Rectal smooth muscle tissue (tissue), 1 donor: ENCODE results near the gene SMURF1.

Source experiments
- H3K27ac ChIP-seq: one replicate; pipeline ENCODE4 v1.7.0; 2013; ENCODE audit warnings: low read depth, low read length, inconsistent platforms
- H3K27me3 ChIP-seq: one replicate; pipeline ENCODE4 v1.7.0; 2013; ENCODE audit warnings: low read length; ENCODE audit not compliant: control insufficient read depth, insufficient read depth
- H3K36me3 ChIP-seq: one replicate; pipeline ENCODE4 v1.7.0; 2013; ENCODE audit warnings: low read length; ENCODE audit not compliant: control insufficient read depth, insufficient read depth
- H3K4me1 ChIP-seq: one replicate; pipeline ENCODE4 v1.7.0; 2013; ENCODE audit warnings: low read length; ENCODE audit not compliant: control insufficient read depth, insufficient read depth
- H3K4me3 ChIP-seq: one replicate; pipeline ENCODE4 v1.7.0; 2013; ENCODE audit warnings: low read length
- H3K9ac ChIP-seq: one replicate; pipeline ENCODE4 v1.7.0; 2013; ENCODE audit warnings: low read length

SMURF1 gene

DNA sequence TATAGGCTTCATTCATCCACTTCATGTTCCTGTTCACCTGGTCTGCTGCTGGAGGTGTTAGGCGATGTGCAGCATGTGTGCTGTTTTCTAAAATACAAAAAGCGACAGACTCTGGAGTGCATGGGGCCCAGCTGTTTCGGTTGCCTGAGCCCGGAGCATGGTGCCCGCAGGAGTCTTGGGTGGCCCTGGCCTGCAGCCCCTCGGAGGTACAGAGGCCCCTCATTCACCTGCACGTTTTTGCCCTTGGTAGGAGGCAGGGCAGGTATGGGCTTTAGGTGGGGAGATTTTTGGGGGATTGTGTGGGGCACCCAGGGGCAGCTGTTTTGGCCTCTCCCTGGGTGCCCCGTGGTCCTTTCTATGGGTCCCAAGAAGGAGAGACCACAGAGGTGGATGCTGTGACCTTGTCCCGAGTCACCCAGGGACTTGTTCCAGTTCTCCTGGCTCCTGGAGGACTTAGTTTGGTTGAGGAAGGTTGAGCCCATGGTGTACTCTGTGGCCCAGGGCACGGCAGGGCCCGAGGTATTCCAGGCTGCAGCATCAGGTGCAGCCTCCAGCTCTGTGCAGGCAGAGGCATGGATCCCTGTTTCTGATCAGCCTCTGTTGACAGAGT is 134.9 kb downstream of the SMURF1 start:
- H3K27me3 ChIP-seq: no peaks in the 10 kb centered on the region
- H3K4me3 ChIP-seq: no peak overlapping the region
- no peak overlapping the region for H3K9ac ChIP-seq
- H3K36me3 ChIP-seq: peaks cover 44% of the 10 kb centered on the region
- no peak overlapping the region for H3K27ac ChIP-seq
- no peaks in the 10 kb centered on the region for H3K4me1 ChIP-seq

DNA sequence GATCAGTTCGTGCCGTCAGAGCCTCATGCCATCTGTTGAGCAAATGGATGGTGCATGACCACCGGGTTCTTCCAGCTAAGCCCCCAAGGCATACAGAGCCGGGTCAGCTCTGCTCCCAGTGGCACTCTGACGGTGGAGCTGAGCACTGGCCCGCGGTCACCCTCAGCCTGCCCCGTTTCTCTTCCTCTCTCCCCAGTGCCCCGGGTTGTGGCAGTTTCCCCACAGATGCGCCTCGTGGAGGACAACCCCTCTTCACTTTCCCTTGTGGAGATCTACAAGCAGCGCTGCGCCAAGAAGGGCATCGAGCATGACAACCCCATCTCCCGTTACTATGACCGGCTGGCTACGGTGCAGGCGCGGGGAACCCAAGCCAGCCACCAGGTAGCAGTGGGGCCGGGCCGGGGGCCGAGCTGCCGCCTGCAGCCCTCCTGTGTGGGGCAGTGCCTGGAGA is 135.7 kb downstream of the SMURF1 start:
- H3K4me1 ChIP-seq: no peaks in the 10 kb centered on the region
- no peak overlapping the region for H3K9ac ChIP-seq
- H3K4me3 ChIP-seq: no peak overlapping the region
- no peaks in the 10 kb centered on the region for H3K27me3 ChIP-seq
- peaks cover 38% of the 10 kb centered on the region for H3K36me3 ChIP-seq
- H3K27ac ChIP-seq: no peak overlapping the region

DNA sequence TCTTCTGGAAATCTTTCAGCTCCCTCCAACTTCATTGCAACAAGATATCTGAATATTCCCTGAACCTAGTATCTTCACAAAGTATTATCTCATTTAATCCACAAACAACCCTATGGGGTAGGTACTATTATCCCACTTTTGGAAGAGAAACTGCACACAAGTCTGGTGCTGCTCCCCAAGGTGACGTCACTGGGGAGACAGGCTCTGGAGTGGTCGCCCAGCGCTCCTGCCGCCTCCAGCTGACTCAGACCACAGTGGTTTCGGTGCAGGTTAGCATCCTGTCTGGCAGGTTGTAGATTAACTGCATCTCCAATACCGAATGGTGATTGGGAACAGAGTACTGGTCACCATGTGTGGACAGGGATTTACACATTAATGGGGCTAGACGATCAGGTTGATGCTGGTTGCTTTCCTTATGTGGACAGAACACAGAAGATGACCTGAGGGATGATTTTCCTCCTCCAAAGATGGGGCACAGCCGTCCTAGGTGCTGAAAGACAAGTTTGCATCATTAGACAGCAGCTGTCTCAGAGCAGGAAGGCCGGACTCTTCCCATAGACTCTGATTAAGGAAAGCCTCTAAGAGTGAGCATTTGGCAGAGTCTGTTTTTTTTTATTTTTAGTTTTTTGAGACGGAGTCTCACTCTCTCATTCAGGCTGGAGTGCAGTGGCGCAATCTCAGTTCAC is 137.0 kb downstream of the SMURF1 start:
- Histone ChIP-seq H3K4me3 (no peak overlapping the region), H3K9ac (no peak overlapping the region), H3K27ac (no peak overlapping the region), H3K36me3 (peaks cover 33% of the 10 kb centered on the region), H3K4me1 (no peaks in the 10 kb centered on the region), H3K27me3 (no peaks in the 10 kb centered on the region)

DNA sequence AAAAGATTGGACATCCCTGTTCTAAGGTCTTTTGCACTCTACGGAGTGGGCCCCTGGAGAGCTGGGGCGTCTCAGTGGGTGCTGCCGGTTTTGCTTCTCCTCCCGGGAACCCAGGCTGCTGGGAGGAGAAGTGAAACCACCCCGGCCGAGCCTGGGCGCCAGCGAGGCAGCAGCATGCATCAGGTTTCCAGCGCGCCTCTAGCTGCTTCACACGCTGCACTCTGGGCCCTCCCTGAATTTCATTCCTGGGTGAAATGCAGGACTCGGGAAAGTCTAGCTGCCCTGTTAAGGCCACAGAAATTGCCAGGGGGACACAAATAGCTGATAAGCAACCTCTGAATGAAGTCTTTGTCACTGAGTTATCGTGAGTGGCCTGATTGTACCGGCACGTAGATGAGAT is 138.1 kb downstream of the SMURF1 start:
- H3K27ac ChIP-seq: no peak overlapping the region
- no peak overlapping the region for H3K9ac ChIP-seq
- no peak overlapping the region for H3K4me3 ChIP-seq
- no peaks in the 10 kb centered on the region for H3K4me1 ChIP-seq
- no peaks in the 10 kb centered on the region for H3K27me3 ChIP-seq
- peaks cover 28% of the 10 kb centered on the region for H3K36me3 ChIP-seq

DNA sequence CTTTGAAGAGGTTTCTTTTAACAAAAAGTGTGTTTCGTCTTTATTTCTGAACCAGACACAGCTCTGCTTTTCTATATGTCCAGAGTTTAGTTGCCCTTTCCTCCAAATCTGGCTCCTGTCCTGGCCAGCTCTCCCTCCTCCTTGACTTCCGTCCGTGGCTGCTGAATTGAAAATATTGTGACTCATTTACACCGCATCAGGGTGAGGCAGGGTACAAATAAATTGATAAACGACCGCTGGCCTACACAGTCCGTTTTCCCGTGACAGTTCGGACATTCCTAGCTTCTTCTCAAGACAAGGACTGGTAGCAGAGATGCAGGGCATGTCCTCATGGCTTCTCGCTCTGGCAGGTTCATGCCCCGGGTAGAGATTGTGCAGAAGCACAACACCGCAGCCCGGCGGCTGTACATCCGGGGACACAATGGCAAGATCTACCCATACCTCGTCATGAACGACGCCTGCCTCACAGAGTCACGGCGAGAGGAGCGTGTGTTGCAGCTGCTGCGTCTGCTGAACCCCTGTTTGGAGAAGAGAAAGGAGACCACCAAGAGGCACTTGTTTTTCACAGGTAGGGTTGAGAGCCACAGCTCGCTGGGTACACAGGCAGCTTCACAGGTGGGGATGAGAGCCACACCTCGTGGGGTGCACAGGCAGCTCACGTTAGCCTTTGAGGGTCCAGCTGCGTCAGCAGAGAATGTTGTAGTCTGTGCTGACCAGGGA is 139.0 kb downstream of the SMURF1 start:
- no peaks in the 10 kb centered on the region for H3K4me1 ChIP-seq
- H3K9ac ChIP-seq: no peak overlapping the region
- H3K27ac ChIP-seq: no peak overlapping the region
- no peaks in the 10 kb centered on the region for H3K27me3 ChIP-seq
- peaks cover 24% of the 10 kb centered on the region for H3K36me3 ChIP-seq
- H3K4me3 ChIP-seq: no peak overlapping the region

DNA sequence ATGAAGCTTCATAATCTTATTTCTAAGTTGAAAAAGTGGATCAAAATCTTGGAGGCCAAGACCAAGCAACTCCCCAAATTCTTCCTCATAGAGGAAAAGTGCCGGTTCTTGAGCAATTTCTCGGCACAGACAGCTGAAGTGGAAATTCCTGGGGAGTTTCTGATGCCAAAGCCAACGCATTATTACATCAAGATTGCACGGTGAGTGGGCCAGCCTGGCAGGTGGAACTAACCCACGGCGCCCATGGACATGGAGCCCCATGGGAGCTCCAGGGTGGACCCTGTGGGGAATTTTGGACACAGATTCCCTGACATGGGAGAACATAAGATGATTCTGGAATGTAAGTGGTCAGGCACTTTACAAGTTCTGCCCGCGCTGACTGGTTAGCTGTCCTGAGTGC is 139.7 kb downstream of the SMURF1 start:
- Histone ChIP-seq H3K27me3 (no peaks in the 10 kb centered on the region), H3K27ac (no peak overlapping the region), H3K9ac (no peak overlapping the region), H3K4me1 (no peaks in the 10 kb centered on the region), H3K36me3 (peaks cover 30% of the 10 kb centered on the region), H3K4me3 (no peak overlapping the region)

DNA sequence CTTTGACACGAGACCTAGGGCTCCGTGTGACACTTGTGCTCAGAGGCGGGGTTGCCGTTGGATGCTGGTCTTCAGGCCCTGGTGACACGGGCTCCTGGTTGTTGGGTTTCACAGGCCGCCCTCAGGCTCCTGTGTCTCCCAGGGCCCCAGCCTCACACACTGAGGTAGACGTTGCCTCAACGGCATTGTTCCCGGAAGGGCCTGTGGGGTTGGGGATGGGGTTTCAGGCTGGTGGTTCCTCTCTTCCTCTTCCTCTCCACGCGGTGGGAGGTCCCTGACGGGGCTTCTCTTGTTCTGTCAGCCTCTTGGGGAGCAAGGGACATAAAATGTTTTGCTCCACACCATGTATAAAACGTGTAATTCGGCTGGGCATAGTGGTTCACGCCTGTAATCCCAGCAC is 140.5 kb downstream of the SMURF1 start:
- Histone ChIP-seq H3K4me3 (no peak overlapping the region), H3K27me3 (no peaks in the 10 kb centered on the region), H3K9ac (no peak overlapping the region), H3K27ac (no peak overlapping the region), H3K4me1 (no peaks in the 10 kb centered on the region), H3K36me3 (peaks cover 31% of the 10 kb centered on the region)

DNA sequence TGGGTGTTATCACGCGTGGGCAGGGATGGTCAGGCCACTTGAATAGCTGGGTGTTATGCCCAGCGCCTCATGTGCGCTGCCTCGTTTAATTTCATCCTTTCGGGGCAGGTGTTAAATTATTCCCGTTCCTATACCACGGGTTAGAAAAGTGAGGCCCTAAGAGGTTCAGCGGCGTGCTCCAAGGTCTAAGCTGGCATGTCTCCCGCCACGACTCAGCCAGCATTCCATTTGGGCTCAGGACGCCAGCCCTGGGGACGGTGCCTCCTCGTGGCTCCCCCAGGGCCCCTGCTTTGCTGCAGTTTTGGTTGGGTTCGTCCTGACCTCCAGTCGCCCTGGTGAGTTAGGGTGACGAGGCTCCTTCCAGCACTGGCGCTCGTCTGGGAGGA is 141.1 kb downstream of the SMURF1 start:
- Histone ChIP-seq H3K27ac (no peak overlapping the region), H3K9ac (no peak overlapping the region), H3K36me3 (peaks cover 31% of the 10 kb centered on the region)

DNA sequence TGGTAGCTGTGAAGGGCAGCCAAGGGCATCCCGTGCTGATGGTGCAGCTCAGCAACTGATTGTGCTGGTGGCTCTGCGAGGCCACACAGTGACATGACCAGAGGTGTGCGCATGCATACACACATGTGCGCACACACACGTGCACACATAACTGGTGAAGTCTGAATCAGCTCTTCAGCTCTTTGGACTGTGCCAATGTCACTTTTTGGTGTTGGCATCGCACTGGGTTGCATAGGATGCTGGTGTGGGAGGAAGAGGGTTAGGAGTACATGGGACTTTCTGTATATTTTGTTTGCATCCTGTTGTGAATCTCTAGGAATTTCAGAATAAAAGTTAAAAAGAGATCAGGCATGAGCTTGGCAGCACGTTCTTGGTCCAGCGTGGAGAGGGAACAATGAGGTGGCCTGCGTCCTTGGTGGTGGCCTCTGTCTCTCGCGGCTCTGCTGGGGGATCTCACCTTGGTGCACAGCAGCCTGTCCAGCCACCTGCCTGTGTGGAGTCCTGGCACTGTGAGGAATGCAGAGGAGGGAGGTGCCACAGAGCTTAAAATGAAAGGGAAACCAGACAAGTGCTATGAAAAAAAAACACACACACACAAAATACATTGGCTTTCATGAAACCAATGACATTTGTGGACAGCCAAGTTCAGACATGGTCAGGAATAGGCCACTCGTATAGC is 141.6 kb downstream of the SMURF1 start:
- H3K27ac ChIP-seq: no peak overlapping the region

More for the DNA sequence above, 141.1 kb downstream of the SMURF1 start:
- Histone ChIP-seq H3K4me3 (no peak overlapping the region), H3K4me1 (no peaks in the 10 kb centered on the region), H3K27me3 (no peaks in the 10 kb centered on the region)

DNA sequence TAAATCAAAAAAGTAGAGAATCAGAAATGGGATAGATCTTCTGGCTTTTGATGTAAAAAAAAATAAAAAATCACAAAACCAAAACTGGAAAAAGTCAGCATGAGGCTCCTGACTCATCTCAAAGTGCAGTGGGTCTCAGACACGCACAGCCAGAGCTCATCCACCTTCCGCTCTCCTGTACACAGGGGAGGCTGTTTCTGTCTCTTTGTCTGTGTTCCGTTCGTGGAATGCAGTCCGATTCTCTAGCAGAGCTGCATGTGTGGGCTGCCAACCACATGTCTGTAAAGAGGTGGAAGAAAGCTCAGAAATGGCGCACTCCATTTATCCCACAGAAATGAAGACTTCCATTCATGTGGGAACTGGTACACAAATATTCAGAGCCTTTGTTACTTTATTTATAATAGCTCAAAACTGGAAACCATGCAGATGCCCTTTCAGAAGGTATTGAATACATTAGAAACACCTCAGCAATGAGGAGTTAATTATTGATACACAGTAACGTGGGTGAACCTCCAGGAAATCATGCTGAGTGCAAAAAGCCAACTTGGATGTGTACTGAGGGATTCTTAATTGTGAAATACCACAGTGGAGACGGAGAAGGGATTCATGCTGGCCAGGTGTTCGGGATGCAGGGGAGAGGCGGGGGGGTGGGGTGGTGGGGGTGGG is 142.3 kb downstream of the SMURF1 start:
- peaks cover 26% of the 10 kb centered on the region for H3K36me3 ChIP-seq

More for the DNA sequence above, 141.6 kb downstream of the SMURF1 start:
- Histone ChIP-seq H3K27me3 (no peaks in the 10 kb centered on the region), H3K4me3 (no peak overlapping the region), H3K9ac (no peak overlapping the region), H3K36me3 (peaks cover 31% of the 10 kb centered on the region), H3K4me1 (no peaks in the 10 kb centered on the region)

DNA sequence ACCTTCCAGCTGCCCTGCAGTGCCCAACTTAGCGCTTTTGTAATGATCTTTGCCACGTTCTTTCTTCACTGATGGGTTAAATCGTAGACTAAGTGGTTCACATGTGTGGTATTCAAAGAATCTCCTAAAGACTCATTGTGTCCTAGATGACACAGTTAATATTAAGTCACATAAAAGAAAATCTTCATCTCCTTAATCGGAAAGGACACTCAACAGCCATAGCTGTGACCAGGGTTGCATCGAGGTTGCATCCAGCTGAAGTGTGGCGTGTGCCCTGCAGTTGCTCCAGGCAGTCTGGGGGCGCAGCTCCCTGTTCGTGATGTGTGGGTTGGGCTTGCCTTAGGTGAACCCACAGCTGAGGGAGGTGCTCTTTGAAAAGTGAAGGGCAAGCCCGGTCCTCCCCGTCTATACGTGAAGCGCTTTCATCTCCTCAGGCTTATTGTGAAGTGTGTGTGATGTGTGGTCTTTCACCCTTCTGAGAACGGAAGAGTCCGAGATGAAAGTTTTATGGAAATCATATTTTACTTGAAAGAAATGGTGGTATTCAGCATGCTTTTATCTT is 142.9 kb downstream of the SMURF1 start:
- Histone ChIP-seq H3K9ac (no peak overlapping the region), H3K36me3 (peaks cover 25% of the 10 kb centered on the region), H3K27ac (no peak overlapping the region), H3K27me3 (no peaks in the 10 kb centered on the region), H3K4me3 (no peak overlapping the region), H3K4me1 (no peaks in the 10 kb centered on the region)

More for the DNA sequence above, 142.3 kb downstream of the SMURF1 start:
- Histone ChIP-seq H3K4me1 (no peaks in the 10 kb centered on the region), H3K9ac (no peak overlapping the region), H3K4me3 (no peak overlapping the region), H3K27ac (no peak overlapping the region), H3K27me3 (no peaks in the 10 kb centered on the region)
